ENCODE data around the gene RBM38.

RBM38 gene

GRCh38 chr20:57391439-57392301 lies 474 bp downstream of the RBM38 start:
- DNase-seq = no peak

- DNase-seq = no peak
These were observed 1.5 kb downstream of the RBM38 start for GRCh38 chr20:57392512-57393271.

- peak; percentile 93 for DNase-seq
These were observed 2.3 kb downstream of the RBM38 start for GRCh38 chr20:57393321-57394120.

GRCh38 chr20:57394121-57395082 lies 3.2 kb downstream of the RBM38 start:
- no peak for DNase-seq

GRCh38 chr20:57395111-57395966 lies 4.1 kb downstream of the RBM38 start:
- DNase-seq = peak; percentile 59

DNA sequence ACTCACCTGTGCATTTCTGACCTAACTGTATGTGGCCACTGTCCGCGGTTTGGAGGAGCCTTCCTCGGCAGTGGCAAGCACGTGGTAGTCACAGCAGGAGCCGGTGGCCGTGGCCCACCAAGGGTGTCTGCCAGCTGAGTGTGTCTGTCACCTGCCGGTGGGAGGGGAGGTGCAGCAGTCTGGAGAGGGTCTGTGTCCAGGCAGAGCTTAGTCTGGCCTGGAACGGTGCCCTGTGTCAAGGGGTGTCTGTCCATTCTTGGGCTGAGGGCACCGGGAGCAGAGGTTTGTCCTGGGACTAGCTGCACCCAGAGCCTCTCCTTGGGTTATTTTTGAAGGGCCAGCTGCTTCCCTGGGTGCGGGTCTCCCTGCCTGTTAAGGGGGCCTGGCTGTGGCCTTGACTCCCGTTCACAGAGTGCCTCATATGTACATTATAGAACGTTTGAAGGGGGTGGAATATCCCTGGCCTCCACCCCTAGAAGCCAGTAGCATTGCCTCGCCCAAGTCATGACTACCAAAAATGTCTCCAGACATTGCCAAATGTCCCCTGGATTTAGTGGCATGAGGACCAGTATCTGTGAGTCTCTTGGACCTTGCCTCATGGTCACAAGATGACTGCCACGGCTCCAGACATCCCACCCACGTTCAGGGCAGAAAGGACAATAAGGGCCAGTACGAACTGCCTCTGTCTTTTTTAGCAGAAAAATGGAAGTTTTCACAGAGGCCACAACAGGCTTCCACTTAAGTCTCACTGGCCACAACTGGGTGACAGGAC lies 5.2 kb downstream of the RBM38 start:
- no peak for DNase-seq

DNA sequence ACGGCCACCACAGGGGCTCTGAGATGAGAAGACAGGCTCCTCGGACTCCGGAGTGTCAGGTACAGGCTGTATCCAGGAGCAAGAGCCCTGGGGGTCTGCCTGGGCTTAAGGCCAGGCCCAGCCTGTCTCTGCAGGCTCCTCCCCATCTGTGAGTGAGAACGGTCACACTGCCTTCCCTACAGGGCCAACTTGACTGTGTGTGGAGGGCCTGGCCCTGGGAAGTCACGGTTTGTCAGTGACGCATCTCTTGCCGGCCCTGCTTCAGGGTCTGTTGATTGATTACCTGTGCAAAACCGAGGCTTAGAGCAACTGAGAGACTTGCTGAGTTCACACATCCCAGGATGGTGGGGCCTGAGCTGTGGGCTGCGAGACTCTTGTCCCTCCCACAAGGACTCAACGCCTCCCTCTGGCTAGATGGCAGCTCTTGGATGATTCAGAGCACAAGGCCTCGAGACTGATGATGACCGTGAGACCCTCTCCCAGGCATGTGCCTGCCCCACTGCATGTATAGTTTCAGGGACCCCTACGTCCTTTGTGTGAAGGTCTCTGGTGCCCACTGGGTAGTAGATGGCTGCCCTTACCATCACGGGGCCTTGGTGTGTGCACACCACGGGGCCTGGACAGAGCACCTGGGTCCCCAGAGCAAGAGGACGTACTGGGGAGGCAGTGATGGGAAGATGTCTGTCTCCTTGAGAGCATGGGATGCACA lies 5.9 kb downstream of the RBM38 start:
- DNase-seq = no peak

- no peak for DNase-seq
These were observed 6.5 kb downstream of the RBM38 start for GRCh38 chr20:57397693-57398108.

DNA sequence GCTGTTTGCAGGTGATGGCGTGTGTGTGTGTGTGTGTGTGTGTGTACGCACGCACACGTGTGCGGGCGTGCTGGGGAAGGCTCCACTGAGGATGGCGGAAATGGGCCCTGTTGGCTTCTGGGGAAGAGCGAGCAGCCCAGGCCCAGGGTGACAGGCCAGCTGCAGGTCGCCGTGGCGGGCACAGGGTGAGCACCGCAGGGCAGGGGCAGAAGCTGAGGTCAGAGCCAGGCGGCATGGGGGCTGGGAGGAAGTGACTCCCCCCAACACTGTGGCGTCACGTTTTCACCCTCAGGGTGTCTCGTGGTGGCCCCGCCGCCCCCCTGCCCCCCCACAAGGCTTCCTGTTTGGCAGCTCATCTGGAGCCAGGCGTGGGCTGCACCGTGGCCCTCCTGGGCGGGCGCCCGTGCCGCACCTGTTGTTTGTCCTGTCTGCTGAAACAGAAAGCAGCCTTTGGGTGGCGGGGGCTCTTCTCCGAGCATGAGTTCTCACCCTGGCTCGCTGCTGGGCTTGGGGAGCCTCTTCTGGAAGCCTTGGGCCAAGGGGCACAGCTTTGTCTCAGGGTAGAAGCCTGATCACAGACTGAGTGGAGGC lies 7.1 kb downstream of the RBM38 start:
- peak; percentile 88 for DNase-seq

GRCh38 chr20:57398901-57399535 lies 7.8 kb downstream of the RBM38 start:
- no peak for DNase-seq

DNA sequence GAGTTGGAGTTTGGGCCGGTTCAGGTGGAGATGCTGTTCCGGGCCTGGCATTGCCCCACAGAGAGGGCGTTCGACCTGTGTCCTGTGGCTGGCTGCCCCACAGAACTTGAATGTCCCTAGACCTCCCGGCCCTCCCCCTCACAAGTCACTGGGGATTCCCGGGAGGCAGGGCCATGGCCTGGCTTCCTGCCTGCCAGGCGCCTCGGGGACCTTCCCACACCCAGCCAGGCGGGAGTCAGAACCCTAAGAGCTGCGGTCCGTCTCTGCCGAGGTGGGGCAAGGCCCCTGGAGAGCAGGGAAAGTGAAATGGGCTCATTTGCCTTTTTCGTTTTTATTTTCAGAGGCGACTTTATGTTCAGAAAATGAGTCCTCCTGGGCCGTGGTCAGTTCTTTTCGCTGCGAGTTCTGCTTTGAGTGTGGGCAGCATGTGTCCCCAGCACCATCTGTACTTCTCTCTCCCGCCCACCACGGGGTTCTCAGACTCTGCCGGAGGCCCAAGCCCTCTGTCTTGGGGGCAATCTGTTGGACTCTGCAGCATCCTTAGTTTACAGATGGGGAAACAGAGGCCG lies 8.5 kb downstream of the RBM38 start:
- DNase-seq = no peak

DNA sequence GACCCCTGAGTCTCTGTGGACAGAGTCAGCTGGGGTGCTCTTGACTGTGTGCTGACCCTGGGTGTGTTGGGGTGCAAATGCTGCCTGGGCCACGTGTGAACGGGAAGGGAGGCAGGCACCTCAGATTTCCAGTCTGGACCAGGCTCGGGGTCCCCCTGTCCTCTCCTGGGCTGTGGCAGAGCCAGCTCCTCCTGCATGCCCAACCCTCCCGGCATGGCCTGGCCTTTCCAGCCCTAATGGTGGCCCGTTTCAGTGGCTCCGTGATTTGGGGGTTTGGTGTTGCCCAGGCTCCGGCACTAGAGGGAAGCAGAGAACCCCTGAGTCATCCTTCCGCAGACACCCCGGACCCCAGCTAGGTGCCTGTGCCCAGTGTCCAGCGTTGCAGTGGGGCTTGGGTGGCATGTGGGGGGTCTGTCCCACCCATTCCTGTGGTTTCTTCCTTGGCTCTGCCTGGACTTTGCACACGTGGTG lies 9.1 kb downstream of the RBM38 start:
- no peak for DNase-seq

DNA sequence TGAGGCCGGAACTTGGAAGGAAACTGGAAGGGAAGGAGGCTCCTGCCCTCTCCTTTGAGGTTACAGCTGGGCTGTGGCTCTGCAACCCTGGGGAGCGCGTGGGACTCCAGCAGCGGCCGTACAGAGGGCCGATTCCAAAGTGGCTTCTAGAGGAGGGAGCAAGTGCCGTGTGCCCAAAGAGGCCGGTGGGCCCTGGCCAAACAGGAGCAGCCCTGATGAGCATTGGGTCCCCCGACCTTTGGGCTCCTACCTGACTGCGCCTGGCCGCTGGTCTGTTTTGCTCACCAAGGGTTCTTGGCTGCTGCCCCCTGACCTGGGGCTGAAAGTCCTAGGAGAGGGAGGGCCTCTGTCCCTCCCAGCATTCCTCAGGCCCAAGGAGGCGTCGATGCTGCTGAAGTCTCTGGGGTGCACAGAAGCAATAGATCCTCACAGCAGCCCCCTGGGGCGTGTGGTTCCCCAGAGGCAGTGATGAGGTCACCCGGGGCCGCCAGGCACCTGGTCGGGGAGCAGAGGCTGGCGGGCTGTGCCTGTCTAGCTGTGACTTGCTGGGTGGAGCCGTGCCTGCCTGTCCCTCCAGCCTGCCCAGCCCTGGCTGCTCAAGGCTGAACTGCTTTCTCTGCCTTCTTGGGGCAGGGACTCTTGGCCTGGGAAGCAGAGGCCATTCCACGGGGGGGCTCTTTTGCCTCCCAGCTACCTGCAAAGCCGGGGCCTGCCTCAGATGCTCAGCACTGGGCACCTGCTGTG lies 9.8 kb downstream of the RBM38 start:
- no peak for DNase-seq

DNA sequence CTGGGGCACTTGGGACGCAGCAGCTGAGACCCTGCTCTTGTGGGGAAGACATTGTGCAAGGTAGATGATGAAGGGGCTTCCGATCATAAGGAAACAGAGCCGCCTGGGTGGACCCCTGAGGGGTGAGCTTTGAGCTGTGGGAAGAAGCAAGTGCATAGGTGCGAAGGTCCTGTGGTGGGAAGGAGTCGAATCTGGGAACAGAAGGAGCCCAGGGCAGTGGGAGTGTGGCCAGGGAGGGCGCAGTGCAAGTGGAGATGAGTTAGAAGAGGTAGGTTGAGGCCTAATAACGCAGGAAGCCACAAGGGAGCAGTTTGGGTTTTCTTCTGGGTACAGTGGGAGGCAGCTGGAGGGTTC lies 10.3 kb downstream of the RBM38 start:
- DNase-seq = no peak

GRCh38 chr20:57402206-57403125 lies 11.3 kb downstream of the RBM38 start:
- no peak for DNase-seq

GRCh38 chr20:57403216-57403615 lies 12.0 kb downstream of the RBM38 start:
- DNase-seq = no peak
